Left ventricle myocardium superior (tissue), 1 donor: ENCODE results near the gene IPO8. TPM values are rescaled to one million over a fixed set of nuclear protein-coding genes. Genes with fewer than 3 reads are reported as not detected.
"Not testable (repeated sequence)": the region's sequence is repeated elsewhere in the genome, so short reads cannot be mapped to it uniquely, and the experiment has no call there.

Experiments
- ATAC-seq: fragments of 200-7000 bp; cut with Tn5 transposase; one replicate; pipeline ENCODE4 v1.9.1; 2020; ENCODE audit warnings: mild to moderate bottlenecking, moderate library complexity
- DNase-seq: peaks from one replicate; pipeline ENCODE4 v3.0.0-alpha.2; 2020
- intact Hi-C: fragments of 100-400 bp; cut with micrococcal nuclease; formaldehyde crosslinking; loops from one replicate; pipeline ENCODE4 v1.11.0; 2022
- total RNA-seq: library from RNA; stranded (reverse); fragmentation: NEBNext Ultra II Directional; extraction: Animal tissue kit (Norgen Biotek cat#: 25700); gene quantifications from one replicate; pipeline ENCODE4 v1.2.1, GENCODE V29; 2021
- donor health status: DM: no; HTN: yes; CAD: no; lungs with severe emphysema.

The IPO8 gene
- total RNA-seq, 1 donor from 2014 or later, result 27.3 TPM

DNA sequence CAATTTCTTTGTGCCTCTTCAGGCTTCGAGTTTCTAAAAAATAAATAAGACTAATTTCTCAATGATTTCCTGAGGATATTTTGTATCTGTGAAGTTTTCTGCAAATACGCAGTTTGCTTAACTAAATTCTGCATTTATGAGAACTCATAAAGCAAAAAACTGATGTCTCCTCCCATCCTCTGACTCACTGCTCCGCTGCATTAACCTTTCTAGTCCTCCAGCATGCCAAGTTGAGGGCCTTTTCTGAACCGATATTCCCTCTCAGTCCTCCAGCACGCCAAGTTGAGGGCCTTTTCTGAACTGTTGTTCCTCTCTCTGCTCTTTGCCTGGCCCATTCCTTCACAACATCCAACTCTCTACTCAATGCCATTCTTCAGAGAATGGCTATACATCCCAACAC is 3.2 kb downstream of the IPO8 start:
- no peak for ATAC-seq
- DNase-seq, result no peak
- intact Hi-C loops, result no loop called here

DNA sequence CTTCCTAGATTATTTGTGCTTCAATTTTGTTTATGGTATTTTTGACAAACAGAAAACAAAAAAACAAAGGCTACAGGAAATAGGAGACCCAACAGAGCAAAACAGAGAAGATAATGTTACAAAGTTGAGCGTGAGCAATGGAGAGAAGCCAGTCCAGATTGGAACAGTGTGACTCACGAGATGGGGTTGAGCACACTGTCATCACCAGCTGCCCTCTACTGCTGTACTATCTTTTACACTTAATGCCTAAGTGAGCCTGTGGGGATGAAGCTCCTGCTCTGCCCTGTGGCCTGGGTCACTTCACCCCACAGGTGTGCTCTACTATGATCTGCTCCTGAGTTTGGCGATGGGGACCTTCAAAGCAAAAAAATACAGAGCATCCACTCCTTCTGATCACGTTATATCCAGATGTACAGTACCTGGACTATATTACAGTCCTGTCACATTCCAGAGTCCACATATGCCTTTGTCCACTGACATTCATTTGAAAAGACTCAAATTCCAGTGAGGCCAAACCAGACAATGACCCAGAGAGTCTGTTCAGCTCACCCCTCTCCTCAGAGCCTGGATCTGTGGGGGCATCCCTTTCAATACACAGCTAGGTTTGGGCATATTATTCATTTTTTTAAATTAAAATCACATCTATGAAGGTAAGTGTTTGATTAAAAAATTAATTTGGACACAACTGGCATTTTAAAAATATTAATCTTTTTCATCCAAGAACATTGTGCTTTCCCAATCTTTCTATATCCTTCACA is 4.4 kb downstream of the IPO8 start:
- intact Hi-C loops, result no loop called here
- peak; percentile 73 for ATAC-seq

DNA sequence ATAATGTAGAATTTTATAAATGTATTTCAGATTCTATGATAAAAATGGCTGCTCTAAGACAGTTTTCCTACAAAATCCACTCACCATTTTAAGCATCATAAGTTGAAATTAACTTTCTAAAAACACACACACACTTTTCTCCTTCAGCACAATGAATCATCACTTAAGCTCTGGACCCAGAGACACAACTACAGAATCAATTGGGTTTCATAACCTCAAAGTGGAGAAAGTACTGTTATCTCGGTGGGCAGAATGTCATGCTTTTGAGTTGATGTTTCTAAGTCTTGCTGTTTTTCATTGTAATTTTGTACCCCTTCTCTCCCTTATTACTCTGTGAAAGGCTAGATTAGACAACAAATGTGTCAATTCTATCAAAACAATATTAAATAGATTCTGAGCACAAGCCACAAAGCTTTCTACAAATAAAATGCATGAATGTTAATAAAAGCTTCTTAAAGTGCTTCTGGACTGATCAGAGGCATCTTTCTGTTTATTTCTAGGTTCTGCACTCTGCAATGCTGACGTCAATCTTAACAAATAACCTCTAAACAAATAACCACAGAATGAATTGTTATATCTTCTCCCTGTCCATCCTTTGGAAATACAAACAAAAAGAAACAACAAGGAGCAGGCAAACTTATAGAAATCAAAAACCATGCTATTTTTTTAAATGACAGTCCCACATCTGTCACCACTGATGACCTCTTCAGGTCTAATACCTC is 8.2 kb downstream of the IPO8 start:
- ATAC-seq, result no peak
- intact Hi-C loops, result no loop called here
- no peak for DNase-seq

More for the DNA sequence above, 4.4 kb downstream of the IPO8 start:
- DNase-seq, result peak; percentile 36

GRCh38 chr12:30679241-30679640 is 16.4 kb downstream of the IPO8 start:
- DNase-seq, result no peak
- intact Hi-C loops, result no loop called here
- no peak for ATAC-seq

GRCh38 chr12:30678221-30678620 is 17.4 kb downstream of the IPO8 start:
- ATAC-seq (no peak), DNase-seq (no peak)
- intact Hi-C loops, result no loop called here

DNA sequence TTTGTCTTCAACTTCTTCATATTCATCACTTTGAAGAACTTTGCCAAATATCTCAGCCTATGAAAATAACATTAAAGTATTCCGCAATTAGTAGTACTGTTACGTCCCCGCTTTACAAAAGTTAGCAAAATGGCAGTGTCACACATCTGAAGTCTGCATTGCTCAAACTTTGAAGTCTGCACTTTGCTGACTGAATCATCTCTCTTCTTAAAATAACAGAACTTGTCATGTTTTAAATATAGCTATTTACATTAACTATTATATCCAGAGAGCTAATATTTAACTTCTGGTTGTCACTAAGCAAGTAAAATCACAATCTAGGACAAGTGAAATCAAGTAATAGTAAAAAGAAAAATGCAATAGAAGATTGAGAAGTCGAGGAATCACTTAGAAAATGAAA is 34.5 kb downstream of the IPO8 start:
- intact Hi-C loops, result no loop called here
- ATAC-seq (no peak), DNase-seq (no peak)

- DNase-seq (no peak), ATAC-seq (no peak)
- intact Hi-C loops, result no loop called here
Observed at GRCh38 chr12:30652034-30652696, 43.5 kb downstream of the IPO8 start.

DNA sequence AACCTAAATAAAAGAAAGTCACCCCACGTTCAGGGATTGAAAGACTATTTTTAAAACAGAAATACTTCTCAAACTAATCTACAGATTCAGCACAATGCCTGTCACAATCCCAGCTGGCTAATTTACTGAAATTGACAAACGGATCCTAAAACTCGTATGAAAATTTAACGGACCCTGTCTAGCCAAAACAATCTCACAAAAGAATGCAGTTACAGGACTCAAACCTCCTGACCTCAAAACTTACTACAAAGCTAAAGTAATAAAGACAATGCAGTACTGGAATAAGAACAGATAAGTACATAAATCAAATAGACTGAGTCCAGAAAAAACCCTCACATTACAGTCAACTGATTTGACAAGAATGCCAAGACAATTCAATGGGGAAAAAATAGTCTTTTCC is 48.8 kb downstream of the IPO8 start:
- DNase-seq (no peak), ATAC-seq (no peak)
- intact Hi-C loops, result no loop called here

DNA sequence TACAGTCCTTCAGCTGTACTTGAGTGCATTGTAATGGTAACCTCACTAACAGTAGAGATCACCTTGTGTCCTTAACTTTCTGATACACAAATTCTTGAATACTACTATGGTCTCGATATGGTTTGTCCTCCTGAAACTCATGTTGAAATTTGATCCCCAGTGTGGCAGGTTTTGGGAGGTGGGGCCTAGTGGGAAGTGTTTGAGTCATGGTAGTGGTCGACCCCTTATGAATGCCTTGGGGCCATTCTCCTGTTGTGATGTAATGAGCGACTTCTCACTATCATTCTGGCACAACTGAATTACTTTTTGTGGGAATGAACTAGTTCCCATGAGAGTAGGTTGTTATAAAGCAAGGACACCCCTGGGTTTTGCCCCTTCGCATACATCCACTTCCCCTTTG is 52.3 kb downstream of the IPO8 start:
- intact Hi-C loops, result no loop called here
- DNase-seq, result no peak
- no peak for ATAC-seq

GRCh38 chr12:30640392-30640791 is 55.3 kb downstream of the IPO8 start:
- intact Hi-C loops, result no loop called here
- no peak for ATAC-seq
- no peak for DNase-seq

- intact Hi-C loops, result no loop called here
- DNase-seq (no peak), ATAC-seq (no peak)
Observed at GRCh38 chr12:30635385-30635784, 60.3 kb downstream of the IPO8 start.

GRCh38 chr12:30631740-30632139 is 63.9 kb downstream of the IPO8 start:
- DNase-seq, result peak; percentile 32
- ATAC-seq, result peak; percentile 80
- intact Hi-C loops, result no loop called here

GRCh38 chr12:30630979-30631285 is 64.7 kb downstream of the IPO8 start:
- intact Hi-C loops, result no loop called here
- DNase-seq (no peak), ATAC-seq (no peak)

DNA sequence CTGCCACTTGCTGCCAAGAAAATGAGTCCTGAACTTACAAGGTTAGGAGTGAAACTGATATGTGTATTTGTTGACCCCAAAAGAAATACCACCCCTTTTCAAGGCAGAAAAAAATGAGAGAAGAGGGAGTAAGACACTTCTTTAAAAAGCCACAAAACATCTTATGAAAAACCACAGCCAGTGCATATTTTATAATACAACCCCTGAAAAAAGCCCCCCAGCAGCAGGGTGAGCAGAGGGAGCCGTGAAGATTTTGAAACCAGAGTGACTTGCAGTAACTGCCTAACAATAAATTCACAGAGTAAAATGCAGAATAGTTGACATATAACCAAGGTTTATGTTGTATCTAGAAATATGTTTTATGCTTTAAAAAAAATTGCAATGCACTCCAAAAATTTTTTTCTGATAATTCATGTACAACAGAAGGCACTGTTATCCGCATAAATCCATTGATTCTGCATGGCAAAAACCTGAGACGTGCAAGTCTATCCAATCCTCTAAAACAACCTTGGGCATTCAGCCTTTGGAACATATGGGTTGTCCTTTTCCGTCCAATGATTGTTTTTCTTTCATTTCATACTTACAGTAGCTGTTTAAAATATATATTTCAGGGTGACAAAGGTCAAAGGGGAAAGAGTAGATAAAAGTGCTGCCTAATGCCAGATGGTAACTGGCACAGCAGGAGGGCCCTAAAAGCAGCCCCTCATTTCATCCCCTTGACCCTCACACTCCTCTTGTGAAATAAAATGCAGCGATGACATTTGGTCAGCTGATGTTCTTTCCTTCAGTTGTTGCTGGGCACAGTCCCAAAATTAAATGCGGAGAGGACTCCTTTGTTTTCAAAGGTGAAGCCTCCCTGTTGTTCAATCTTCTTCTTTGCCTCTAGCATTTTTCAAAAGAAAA is 65.3 kb downstream of the IPO8 start:
- ATAC-seq (peak; percentile 76), DNase-seq (no peak)
- intact Hi-C loops, result no loop called here

DNA sequence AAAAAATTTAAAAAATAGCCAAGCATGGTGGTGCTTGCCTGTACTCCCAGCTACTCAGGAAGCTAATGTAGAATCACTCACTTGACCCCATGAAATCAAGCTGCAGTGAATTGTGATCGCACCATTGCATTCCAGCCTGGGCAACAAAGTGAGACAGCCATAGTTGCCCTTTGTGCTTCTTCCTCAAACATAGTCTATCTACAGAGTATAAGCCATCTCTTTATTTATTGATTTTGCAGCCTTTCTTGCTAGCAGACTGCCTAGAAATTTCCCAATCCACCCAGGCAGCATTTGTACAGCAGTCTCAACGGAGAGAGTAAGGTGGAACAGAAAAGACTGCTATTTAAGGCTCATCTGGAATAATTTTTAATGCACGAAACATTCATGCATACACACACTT is 68.8 kb downstream of the IPO8 start:
- DNase-seq (no peak), ATAC-seq (no peak)
- intact Hi-C loops, result no loop called here

DNA sequence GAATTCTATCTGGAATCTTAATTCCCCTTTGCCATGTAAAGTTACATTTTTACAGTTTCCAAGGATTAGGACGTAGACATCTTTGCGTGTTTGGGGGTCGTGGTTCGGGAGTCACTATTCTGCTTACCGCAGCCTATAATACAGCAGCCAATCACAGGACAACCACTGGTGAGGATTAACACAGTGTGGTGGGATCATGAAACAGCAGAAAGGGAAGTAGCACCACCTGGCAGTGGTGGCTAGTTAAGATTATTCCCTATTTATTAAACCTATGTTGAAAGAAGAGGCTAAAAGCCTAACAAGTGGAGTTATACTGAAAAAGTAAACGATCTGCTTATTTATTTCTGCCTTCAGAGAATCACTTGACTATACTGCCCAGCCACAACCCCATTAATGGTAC is 71.7 kb downstream of the IPO8 start:
- DNase-seq, result no peak
- intact Hi-C loops, result no loop called here
- ATAC-seq, result no peak

DNA sequence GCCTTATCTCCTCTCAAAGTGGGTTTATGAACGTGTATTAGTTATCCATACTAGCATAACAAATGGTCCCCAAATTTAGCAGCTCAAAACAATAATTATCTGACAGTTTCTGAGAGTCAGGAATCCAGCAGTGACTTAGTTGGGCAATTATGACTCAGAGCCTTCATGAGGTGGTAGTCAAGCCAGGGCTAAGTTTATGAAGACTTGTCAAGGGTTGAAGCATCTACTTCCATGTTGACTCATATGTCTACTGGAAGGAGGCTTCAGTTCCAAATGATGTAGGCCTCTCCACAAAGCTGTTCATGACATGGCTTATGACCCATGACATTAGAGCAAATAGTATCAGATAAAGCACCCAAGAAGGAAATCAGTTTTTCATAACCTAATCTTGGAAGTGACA is 73.2 kb downstream of the IPO8 start:
- intact Hi-C loops, result no loop called here
- DNase-seq (no peak), ATAC-seq (no peak)

DNA sequence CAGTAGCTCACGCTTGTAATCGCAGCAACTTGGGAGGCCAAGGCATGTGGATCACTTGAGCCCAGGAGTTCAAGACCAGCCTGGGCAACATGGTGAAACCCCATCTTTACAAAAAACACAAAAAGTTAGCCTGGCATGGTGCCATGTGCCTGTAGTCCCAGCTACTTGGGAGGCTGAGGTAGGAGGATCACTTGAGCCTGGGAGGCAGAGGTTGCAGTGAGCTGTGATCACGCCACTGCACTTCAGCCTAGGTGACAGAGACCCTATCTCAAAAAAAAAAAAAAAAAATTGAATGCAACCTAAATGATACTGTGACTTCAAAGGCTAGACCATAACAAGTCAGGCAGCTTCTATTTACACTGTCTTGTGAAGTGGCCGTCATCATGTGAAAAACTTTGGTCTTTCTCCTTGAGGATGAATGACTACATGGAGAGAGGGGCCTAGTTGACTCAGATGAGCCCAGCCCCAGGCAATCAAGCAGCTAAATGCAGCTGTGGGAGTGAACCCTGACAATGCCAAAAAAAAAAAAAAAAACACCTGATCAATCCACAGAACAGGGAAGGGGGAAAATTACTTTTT is 73.9 kb downstream of the IPO8 start:
- ATAC-seq, DNase-seq, intact Hi-C loops: not testable (repeated sequence)

DNA sequence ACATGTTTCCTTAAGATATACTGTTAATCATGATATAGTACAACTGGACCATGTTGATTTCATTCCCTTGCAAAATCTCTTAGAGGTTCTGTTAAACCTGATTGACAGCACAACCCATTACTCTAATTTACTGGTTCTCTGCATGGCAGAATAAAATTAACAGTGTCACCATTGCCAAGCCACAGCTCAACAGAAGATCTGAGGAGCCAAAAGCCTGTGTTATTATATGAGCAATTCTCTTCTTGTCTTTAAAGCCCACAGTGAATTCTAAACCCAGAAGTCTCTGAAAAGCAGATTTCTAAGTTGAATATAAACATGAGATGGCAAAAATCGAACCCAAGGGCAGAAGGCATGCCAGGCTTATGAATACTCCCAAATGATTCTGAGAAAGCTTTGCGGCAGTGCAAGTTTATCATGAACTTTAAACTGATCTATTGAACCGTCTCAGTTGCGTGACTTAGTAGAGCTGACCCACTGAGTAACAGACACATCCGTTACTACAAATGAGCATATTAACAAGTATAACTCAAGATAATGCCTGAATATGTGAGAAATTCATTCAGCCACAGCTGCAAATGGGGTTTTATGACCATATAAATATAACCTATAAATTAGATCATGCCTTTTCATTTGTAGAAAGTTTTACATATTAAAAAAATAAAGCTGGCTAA is 78.2 kb downstream of the IPO8 start:
- no peak for DNase-seq
- no peak for ATAC-seq
- intact Hi-C loops, result no loop called here
